GM23338 (cell line): ENCODE data around the gene MTHFD1. TPM values are rescaled to one million over a fixed set of nuclear protein-coding genes. Genes with fewer than 3 reads are reported as not detected.

Source experiments
- ATAC-seq: fragments of 200-7000 bp; cut with Tn5 transposase; 3 replicates; pipeline ENCODE4 v1.9.1; 2020
- DNase-seq: peaks from one replicate; pipeline ENCODE4 v3.0.0-alpha.2; 2015; ENCODE audit warnings: low spot score
- H2AFZ ChIP-seq: fragments of 200-600 bp; sonication (generic); 2 replicates; pipeline ENCODE4 v1.8.0; 2016; ENCODE audit warnings: antibody characterized with exemption, mild to moderate bottlenecking, moderate library complexity
- H3F3A ChIP-seq: fragments of 200-600 bp; sonication (generic); replicated peaks from 2 replicates; pipeline ENCODE4 v1.8.0; 2017; ENCODE audit warnings: antibody characterized with exemption, mixed run types, low read depth
- H3K27ac ChIP-seq: fragments of 200-600 bp; sonication (generic); 2 replicates; pipeline ENCODE4 v1.6.1; 2016; ENCODE audit warnings: low read depth
- H3K27me3 ChIP-seq: fragments of 200-600 bp; sonication (generic); 2 replicates; pipeline ENCODE4 v1.8.0; 2016; ENCODE audit warnings: mild to moderate bottlenecking, mixed run types, moderate library complexity; ENCODE audit not compliant: insufficient read depth
- H3K36me3 ChIP-seq: fragments of 200-600 bp; sonication (generic); 2 replicates; pipeline ENCODE4 v1.8.0; 2016; ENCODE audit warnings: mild to moderate bottlenecking; ENCODE audit not compliant: insufficient read depth
- H3K4me1 ChIP-seq: fragments of 200-600 bp; sonication (generic); 2 replicates; pipeline ENCODE4 v1.8.0; 2016; ENCODE audit warnings: mild to moderate bottlenecking, moderate library complexity; ENCODE audit not compliant: insufficient read depth
- H3K4me2 ChIP-seq: fragments of 200-600 bp; sonication (generic); 2 replicates; pipeline ENCODE4 v1.7.1; 2017; ENCODE audit warnings: mixed run types
- H3K4me3 ChIP-seq: fragments of 200-600 bp; sonication (generic); 2 replicates; pipeline ENCODE4 v1.6.1; 2016; ENCODE audit warnings: mixed run types
- H3K79me2 ChIP-seq: fragments of 200-600 bp; sonication (generic); replicated peaks from 2 replicates; pipeline ENCODE4 v1.8.0; 2017; ENCODE audit warnings: mild to moderate bottlenecking; ENCODE audit not compliant: insufficient read depth
- H3K9me2 ChIP-seq: fragments of 200-600 bp; sonication (generic); 2 replicates; pipeline ENCODE4 v1.8.0; 2017; ENCODE audit not compliant: insufficient read depth
- H4K20me1 ChIP-seq: fragments of 200-600 bp; sonication (generic); replicated peaks from 2 replicates; pipeline ENCODE4 v1.8.0; 2017; ENCODE audit warnings: mild to moderate bottlenecking; ENCODE audit not compliant: insufficient read depth
- H3K27ac Mint-ChIP-seq: 2 replicates; pipeline ENCODE4 v1.8.0; 2020; ENCODE audit warnings: inconsistent platforms, mild to moderate bottlenecking, moderate library complexity, mixed read lengths
- H3K27me3 Mint-ChIP-seq: 3 replicates; pipeline ENCODE4 v1.8.0; 2022; ENCODE audit warnings: low read depth, mild to moderate bottlenecking, moderate library complexity, mixed read lengths, inconsistent platforms; ENCODE audit not compliant: insufficient read depth, poor library complexity
- H3K36me3 Mint-ChIP-seq: 3 replicates; pipeline ENCODE4 v1.8.0; 2021; ENCODE audit warnings: low read depth, mild to moderate bottlenecking, inconsistent platforms, moderate library complexity, mixed read lengths
- H3K4me1 Mint-ChIP-seq: 3 replicates; pipeline ENCODE4 v1.8.0; 2020; ENCODE audit warnings: mild to moderate bottlenecking, inconsistent platforms, mixed read lengths
- H3K4me3 Mint-ChIP-seq: 3 replicates; pipeline ENCODE4 v1.8.0; 2021; ENCODE audit warnings: moderate library complexity, mild to moderate bottlenecking, inconsistent platforms, mixed read lengths
- H3K9me3 Mint-ChIP-seq: 3 replicates; pipeline ENCODE4 v1.8.0; 2020; ENCODE audit warnings: moderate library complexity, mild to moderate bottlenecking, inconsistent platforms, mixed read lengths
- CREB1 ChIP-seq: fragments of 250-450 bp; sonication (Bioruptor Pico); IDR thresholded peaks from 2 replicates; pipeline ENCODE4 v1.5.0; 2020; ENCODE audit warnings: low read depth, mild to moderate bottlenecking, moderate library complexity
- EZH2 ChIP-seq: fragments of 200-600 bp; sonication (generic); IDR thresholded peaks from one replicate; pipeline ENCODE4 v1.8.0; 2017; ENCODE audit warnings: antibody characterized with exemption, mild to moderate bottlenecking, low read depth; ENCODE audit not compliant: unreplicated experiment
- POLR2AphosphoS5 ChIP-seq: IDR thresholded peaks from 2 replicates; pipeline ENCODE4 v1.6.1; 2016; ENCODE audit warnings: antibody characterized with exemption, low read depth
- STAT1 ChIP-seq: IDR thresholded peaks from one replicate; pipeline ENCODE4 v1.6.1; 2016; ENCODE audit warnings: antibody characterized with exemption; ENCODE audit not compliant: unreplicated experiment
- ZNF114 ChIP-seq: fragments of 250-450 bp; sonication (Bioruptor Pico); IDR thresholded peaks from 2 replicates; pipeline ENCODE4 v1.5.0; 2020; ENCODE audit warnings: mild to moderate bottlenecking, moderate library complexity
- ZNF331 ChIP-seq: fragments of 250-450 bp; sonication (Bioruptor Pico); IDR thresholded peaks from 2 replicates; pipeline ENCODE4 v1.5.0; 2020; ENCODE audit warnings: low read depth, mild to moderate bottlenecking, moderate library complexity
- polyA plus RNA-seq: library from polyadenylated mRNA; unstranded; fragments of >200 nt; fragmentation: Nextera tagmentation; extraction: Ambion mirVana; gene quantifications from 2 replicates; pipeline ENCODE4 v1.2.1, GENCODE V29; 2016
- total RNA-seq: library from RNA; depleted of rRNA; stranded (reverse); fragments of >200 nt; shearing (Covaris generic); gene quantifications from 2 replicates; pipeline ENCODE4 v1.2.3, GENCODE V29; 2014
- TF ChIP-seq, protein P1 (sequence below), 2 experiments: fragments of 200-600 bp in 1 of 2; sonication (generic) in 1 of 2; conservative IDR thresholded peaks; 2 replicates each; pipeline versions ENCODE4 v1.5.1 to v1.6.1; 2016 to 2017; ENCODE audit warnings: antibody characterized with exemption in 2 of 2, low read depth in 2 of 2, mild to moderate bottlenecking in 2 of 2, moderate library complexity in 1 of 2
- TF ChIP-seq, protein P2 (sequence below): IDR thresholded peaks from one replicate; pipeline ENCODE4 v1.6.1; 2018; ENCODE audit warnings: antibody characterized with exemption; ENCODE audit not compliant: unreplicated experiment

MTHFD1 gene
- total and polyA plus RNA-seq, 2 experiments from 2014 or later = 219 to 237 TPM

DNA sequence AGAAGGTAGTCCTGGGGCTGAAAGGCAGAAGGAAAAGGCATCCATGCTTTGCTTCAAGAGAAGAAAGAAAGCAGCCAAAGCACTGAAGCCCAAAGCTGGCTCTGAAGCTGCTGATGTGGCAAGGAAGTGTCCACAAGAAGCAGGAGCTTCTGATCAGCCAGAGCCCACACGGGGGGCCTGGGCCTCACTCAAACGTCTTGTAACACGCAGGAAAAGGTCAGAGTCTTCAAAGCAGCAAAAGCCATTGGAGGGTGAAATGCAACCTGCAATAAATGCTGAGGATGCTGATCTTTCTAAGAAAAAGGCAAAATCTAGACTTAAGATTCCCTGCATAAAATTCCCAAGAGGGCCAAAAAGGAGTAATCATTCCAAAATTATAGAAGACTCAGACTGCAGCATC is 80.3 kb downstream of the MTHFD1 start:
- no peak for ATAC-seq

DNA sequence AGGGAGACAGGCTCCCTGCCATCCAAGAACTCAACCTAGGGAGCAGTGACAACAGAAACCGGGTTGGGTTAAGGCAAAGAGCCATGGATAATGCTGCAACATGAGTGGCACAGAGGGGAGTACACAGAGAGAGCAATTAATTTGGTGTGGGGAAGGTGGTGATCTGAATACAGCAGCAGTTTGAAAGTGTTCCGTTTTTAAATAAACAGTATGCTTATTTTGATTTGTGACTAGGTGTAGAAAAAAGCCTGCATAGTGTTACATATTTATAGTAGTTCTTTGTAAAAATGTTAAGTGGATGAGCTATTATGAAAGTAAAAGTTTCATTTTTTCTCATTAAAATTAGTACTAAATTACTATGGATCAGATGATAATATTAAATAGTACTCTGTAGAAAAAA is 85.9 kb downstream of the MTHFD1 start:
- Histone ChIP-seq H3K4me3 (no peak overlapping the region), H3K36me3 (no peaks in the 10 kb centered on the region), H2AFZ (no peak overlapping the region), H3K27ac (no peak overlapping the region), H3K4me1 (no peaks in the 10 kb centered on the region), H3K79me2 (no peaks in the 10 kb centered on the region), H3F3A (no peaks in the 10 kb centered on the region), H4K20me1 (no peaks in the 10 kb centered on the region; the same call in 1 of the 2 replicates), H3K4me2 (no peak overlapping the region), H3K27me3 (no peaks in the 10 kb centered on the region), H3K9me2 (no peaks in the 10 kb centered on the region)
- TF ChIP-seq EZH2 (no peak), ZNF331 (CRISPR knock-in tag) (no peak), STAT1 (no peak)
- TF ChIP-seq, protein P1, sequence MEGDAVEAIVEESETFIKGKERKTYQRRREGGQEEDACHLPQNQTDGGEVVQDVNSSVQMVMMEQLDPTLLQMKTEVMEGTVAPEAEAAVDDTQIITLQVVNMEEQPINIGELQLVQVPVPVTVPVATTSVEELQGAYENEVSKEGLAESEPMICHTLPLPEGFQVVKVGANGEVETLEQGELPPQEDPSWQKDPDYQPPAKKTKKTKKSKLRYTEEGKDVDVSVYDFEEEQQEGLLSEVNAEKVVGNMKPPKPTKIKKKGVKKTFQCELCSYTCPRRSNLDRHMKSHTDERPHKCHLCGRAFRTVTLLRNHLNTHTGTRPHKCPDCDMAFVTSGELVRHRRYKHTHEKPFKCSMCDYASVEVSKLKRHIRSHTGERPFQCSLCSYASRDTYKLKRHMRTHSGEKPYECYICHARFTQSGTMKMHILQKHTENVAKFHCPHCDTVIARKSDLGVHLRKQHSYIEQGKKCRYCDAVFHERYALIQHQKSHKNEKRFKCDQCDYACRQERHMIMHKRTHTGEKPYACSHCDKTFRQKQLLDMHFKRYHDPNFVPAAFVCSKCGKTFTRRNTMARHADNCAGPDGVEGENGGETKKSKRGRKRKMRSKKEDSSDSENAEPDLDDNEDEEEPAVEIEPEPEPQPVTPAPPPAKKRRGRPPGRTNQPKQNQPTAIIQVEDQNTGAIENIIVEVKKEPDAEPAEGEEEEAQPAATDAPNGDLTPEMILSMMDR (conservative IDR thresholded peaks at IDR 0.05; ENCODE audit: low read depth in 2 of 2) = no peak
- Mint-ChIP-seq H3K27me3 (no peaks in the 10 kb centered on the region), H3K4me1 (peaks cover 14% of the 10 kb centered on the region; the same call in 2 of the 3 replicates), H3K4me3 (no peak overlapping the region), H3K9me3 (no peaks in the 10 kb centered on the region), H3K27ac (no peak overlapping the region), H3K36me3 (no peaks in the 10 kb centered on the region)
- ATAC-seq = no peak
- no peak for DNase-seq

More for the DNA sequence above, 80.3 kb downstream of the MTHFD1 start:
- Histone ChIP-seq H3K36me3 (no peaks in the 10 kb centered on the region), H3K27me3 (peaks cover 11% of the 10 kb centered on the region; the same call in 1 of the 2 replicates), H3K4me1 (0 out of 2 replicates have a peak, but pooled peaks cover 4% of the 10 kb centered on the region), H3K79me2 (no peaks in the 10 kb centered on the region), H3K9me2 (no peaks in the 10 kb centered on the region), H3F3A (peaks cover 13% of the 10 kb centered on the region; the same call in 1 of the 2 replicates), H4K20me1 (no peaks in the 10 kb centered on the region), H3K27ac (no peak overlapping the region), H3K4me2 (no peak overlapping the region), H2AFZ (no peak overlapping the region), H3K4me3 (no peak overlapping the region)
- no peak overlapping the region for H3K4me3 Mint-ChIP-seq
- peaks cover 5% of the 10 kb centered on the region for H3K27me3 Mint-ChIP-seq
- H3K9me3 Mint-ChIP-seq = no peaks in the 10 kb centered on the region
- TF ChIP-seq CREB1 (no peak), ZNF331 (CRISPR knock-in tag) (no peak), ZNF114 (CRISPR knock-in tag) (no peak)
- DNase-seq = no peak
- H3K36me3 Mint-ChIP-seq = no peaks in the 10 kb centered on the region
- H3K4me1 Mint-ChIP-seq = peaks cover 13% of the 10 kb centered on the region; the same call in 2 of the 3 replicates
- H3K27ac Mint-ChIP-seq = no peak overlapping the region

DNA sequence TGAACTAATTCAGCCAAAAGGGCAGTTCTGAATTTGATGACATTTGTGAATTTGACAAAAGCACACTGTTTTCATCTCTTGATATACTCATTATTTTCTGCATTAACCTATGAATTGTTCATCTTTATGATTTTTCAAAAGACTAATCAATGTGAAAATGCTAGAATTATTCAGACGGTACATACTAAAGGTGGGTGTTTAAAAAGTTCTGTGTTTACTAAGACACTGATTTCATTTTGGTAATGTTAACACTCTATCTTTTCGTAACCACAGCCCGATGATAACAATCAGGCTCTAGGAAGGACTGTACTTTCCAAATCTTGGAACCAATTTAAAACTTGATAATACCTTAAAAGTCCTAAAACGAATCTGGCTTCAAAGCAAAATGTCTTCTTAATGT is 86.5 kb downstream of the MTHFD1 start:
- H3K27me3 Mint-ChIP-seq = no peaks in the 10 kb centered on the region
- no peaks in the 10 kb centered on the region for H3K36me3 ChIP-seq
- no peaks in the 10 kb centered on the region; the same call in 1 of the 2 replicates for H4K20me1 ChIP-seq
- H3K36me3 Mint-ChIP-seq = no peaks in the 10 kb centered on the region
- no peaks in the 10 kb centered on the region for H3K9me2 ChIP-seq
- H2AFZ ChIP-seq = no peak overlapping the region
- no peaks in the 10 kb centered on the region for H3K4me1 ChIP-seq
- H3K9me3 Mint-ChIP-seq = no peaks in the 10 kb centered on the region
- no peak overlapping the region for H3K4me3 ChIP-seq
- H3K27ac Mint-ChIP-seq = no peak overlapping the region
- DNase-seq (no peak), ATAC-seq (no peak)
- no peak overlapping the region for H3K4me2 ChIP-seq
- H3K4me1 Mint-ChIP-seq = peaks cover 14% of the 10 kb centered on the region; the same call in 2 of the 3 replicates
- no peak overlapping the region for H3K27ac ChIP-seq
- no peaks in the 10 kb centered on the region for H3F3A ChIP-seq
- H3K79me2 ChIP-seq = no peaks in the 10 kb centered on the region
- H3K27me3 ChIP-seq = no peaks in the 10 kb centered on the region
- no peak overlapping the region for H3K4me3 Mint-ChIP-seq
- TF ChIP-seq, protein P2, sequence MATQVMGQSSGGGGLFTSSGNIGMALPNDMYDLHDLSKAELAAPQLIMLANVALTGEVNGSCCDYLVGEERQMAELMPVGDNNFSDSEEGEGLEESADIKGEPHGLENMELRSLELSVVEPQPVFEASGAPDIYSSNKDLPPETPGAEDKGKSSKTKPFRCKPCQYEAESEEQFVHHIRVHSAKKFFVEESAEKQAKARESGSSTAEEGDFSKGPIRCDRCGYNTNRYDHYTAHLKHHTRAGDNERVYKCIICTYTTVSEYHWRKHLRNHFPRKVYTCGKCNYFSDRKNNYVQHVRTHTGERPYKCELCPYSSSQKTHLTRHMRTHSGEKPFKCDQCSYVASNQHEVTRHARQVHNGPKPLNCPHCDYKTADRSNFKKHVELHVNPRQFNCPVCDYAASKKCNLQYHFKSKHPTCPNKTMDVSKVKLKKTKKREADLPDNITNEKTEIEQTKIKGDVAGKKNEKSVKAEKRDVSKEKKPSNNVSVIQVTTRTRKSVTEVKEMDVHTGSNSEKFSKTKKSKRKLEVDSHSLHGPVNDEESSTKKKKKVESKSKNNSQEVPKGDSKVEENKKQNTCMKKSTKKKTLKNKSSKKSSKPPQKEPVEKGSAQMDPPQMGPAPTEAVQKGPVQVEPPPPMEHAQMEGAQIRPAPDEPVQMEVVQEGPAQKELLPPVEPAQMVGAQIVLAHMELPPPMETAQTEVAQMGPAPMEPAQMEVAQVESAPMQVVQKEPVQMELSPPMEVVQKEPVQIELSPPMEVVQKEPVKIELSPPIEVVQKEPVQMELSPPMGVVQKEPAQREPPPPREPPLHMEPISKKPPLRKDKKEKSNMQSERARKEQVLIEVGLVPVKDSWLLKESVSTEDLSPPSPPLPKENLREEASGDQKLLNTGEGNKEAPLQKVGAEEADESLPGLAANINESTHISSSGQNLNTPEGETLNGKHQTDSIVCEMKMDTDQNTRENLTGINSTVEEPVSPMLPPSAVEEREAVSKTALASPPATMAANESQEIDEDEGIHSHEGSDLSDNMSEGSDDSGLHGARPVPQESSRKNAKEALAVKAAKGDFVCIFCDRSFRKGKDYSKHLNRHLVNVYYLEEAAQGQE = no peak
- TF ChIP-seq POLR2AphosphoS5 (no peak), CREB1 (no peak), ZNF114 (CRISPR knock-in tag) (no peak)
